HUDEP-2 (cell line): ENCODE measurements around the gene JKAMP.
"Not testable (repeated sequence)": the region's sequence is repeated elsewhere in the genome, so short reads cannot be mapped to it uniquely, and the experiment has no call there.

Source experiments
- DNase-seq, 76 experiments: peaks; one replicate each; lab custom pipeline; 2025; ENCODE audit not compliant: unreplicated experiment in 76 of 76; lab: John Stamatoyannopoulos, UW

JKAMP gene, protein sequence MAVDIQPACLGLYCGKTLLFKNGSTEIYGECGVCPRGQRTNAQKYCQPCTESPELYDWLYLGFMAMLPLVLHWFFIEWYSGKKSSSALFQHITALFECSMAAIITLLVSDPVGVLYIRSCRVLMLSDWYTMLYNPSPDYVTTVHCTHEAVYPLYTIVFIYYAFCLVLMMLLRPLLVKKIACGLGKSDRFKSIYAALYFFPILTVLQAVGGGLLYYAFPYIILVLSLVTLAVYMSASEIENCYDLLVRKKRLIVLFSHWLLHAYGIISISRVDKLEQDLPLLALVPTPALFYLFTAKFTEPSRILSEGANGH

GRCh38 chr14:59483819-59484638 is at the start of gene JKAMP, which contains the start of gene L3HYPDH:
JKAMP (plus strand) TSS chr14:59484517; CDS start chr14:59484590, 73 bp downstream.
L3HYPDH (minus strand) TSS chr14:59484408; CDS start chr14:59484316, 92 bp downstream.
- DNase-seq: peak in 75 of 76 experiments; percentile 47 to 97 (median 91)

- DNase-seq: no peak
These were observed 49.2 kb upstream of the JKAMP start for GRCh38 chr14:59435101-59435500.

DNA sequence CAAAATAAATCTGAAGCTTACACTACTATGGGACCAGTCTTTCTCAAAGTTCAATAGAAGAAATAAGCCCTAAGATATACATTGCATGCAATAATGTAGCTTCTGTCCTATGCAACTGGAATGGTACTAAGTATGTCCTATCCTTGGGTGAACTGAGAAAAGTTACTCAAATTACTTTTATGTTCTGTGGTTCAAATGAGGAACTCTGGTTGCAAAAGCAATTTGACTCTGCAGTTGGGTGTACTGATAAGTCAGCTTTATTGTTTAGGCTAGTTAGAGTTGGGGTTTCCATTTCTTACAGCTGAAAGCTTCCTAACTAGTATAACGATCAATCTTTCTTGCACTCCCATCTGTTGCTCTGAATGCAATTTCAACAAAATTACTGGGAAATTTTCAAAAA is 48.3 kb upstream of the JKAMP start:
- no peak for DNase-seq

DNA sequence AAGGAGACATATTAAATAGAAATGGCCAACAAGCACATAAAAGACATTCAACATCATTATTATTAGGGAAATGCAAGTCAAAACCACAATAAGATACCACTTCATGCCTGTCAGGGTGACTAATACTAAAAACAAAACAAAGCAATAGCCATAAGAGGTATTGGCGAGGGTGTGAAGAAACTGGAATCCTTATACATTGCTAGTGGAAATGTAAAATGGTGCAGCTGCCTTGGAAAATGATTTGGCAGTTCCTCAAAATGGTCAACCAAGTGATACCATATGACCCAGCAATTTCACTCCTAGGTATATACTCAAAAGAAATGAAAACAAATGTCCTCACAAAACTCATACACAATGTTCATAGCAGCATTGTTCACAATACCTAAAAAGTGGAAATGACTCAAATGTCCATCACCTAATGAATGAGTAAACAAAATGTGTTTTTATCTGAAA is 46.1 kb upstream of the JKAMP start:
- DNase-seq: no peak

- DNase-seq: no peak
These were observed 44.9 kb upstream of the JKAMP start for GRCh38 chr14:59439256-59439965.

- not testable (repeated sequence) for DNase-seq
These were observed 35.6 kb upstream of the JKAMP start for GRCh38 chr14:59448673-59449072.

GRCh38 chr14:59450716-59451115 is 33.6 kb upstream of the JKAMP start:
- DNase-seq: no peak

DNA sequence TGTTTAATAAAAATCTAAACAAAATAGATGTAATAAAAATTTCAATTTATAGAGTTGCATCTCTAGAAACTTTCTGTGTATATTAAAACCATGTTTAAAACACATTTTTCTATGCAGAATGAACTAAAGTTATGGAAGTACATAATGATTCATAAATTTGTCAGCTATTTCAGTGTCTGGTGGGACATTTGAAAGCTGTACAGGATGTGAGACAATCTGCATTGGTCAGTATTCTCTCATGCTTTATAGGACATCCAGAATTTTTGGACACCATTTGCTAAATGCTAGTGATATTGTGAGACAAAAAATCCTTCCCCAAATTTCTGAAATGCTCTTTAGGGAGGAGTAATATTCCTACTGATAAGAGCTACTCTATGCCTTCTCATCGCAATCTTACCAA is 32.5 kb upstream of the JKAMP start:
- no peak for DNase-seq

DNA sequence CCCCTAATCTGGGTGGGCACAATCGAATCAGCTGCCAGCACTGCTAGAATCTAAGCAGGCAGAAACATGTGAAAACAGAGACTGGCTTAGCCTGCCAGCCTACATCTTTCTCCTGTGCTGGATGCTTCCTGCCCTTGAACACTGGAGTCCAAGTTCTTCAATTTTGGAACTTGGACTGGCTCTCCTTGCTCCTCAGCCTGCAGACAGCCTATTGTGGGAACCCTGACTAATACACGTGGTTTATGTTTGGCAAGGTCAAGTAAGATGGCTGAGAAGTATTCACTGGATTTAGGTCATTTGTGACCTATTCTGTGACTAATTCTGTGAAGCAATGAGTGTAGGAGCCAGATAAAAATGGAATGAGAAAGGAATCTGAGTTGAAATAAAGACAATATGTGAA is 30.2 kb upstream of the JKAMP start:
- DNase-seq: no peak

DNA sequence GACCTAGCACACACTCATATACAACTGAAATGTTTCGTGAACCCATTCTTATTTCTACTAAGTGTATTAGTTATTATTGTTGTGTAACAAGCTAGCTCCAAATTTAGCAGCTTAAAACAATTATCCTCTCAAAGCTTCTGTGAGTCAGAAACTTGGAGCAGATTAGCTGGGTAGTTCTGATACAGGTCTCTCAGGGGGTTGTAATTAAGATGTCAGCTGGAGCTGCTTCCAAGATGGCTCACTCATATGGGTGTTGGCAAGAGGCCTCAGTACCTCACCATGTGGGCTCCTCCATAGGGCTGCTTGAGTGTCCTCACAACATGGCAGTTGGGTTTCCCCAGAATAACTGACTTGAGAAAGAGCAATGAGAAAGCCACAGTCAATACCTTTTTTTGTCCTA is 28.9 kb upstream of the JKAMP start:
- DNase-seq: no peak

DNA sequence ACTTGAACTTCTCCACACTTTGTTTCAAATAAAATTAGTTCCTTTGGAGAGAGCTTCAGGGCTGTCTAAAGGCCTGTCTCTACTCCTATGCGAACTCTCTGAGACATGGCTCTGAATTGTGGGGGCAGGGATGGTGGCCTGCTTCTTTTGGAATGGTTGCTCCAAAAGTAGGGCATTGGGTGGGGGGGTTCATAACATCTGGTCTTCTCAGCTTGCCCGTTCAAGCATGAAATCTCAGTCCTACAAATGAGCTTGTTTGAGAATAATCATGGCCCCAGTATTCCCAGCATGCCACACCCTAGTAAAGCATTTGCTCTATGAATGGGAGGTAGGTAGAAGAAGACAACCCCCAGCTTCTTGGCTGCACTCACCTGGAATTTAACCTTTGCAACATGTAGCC is 25.8 kb upstream of the JKAMP start:
- no peak for DNase-seq

DNA sequence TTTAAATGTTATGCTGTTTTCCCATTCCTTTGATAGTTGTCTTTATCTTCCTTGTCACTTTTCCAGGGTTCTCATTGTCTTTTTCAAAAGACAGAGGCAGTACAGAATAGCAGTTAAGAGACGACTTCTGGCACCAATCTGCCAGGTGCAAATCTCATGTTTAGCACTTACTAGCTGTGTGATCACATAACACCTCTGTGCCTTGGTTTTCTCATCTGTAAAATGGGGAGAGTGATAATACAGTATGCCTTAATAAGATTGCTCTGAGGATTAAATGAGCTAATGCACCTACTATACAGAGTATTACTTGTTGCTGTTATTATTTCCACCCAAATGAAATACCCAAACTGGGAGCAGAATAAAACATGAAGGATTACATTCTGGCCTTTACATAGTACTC is 23.9 kb upstream of the JKAMP start:
- DNase-seq: no peak

DNA sequence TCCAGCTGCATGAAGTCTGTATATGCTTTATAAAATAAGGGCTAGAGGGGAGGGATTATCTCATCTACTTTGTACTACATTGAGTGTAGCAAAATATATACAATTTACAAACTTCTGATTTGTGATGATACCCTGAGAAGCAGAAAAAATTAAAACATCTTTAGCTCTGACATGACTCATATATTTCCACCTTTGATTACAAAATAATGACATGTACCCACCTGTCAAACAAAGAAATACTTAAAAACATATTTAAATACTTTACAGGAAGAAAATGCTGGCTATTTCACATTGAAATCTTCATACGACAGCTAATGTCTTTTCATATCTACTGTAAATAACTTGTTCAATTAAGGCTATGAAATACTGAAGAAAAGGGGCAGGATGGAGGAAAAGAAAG is 22.4 kb upstream of the JKAMP start:
- DNase-seq: no peak

DNA sequence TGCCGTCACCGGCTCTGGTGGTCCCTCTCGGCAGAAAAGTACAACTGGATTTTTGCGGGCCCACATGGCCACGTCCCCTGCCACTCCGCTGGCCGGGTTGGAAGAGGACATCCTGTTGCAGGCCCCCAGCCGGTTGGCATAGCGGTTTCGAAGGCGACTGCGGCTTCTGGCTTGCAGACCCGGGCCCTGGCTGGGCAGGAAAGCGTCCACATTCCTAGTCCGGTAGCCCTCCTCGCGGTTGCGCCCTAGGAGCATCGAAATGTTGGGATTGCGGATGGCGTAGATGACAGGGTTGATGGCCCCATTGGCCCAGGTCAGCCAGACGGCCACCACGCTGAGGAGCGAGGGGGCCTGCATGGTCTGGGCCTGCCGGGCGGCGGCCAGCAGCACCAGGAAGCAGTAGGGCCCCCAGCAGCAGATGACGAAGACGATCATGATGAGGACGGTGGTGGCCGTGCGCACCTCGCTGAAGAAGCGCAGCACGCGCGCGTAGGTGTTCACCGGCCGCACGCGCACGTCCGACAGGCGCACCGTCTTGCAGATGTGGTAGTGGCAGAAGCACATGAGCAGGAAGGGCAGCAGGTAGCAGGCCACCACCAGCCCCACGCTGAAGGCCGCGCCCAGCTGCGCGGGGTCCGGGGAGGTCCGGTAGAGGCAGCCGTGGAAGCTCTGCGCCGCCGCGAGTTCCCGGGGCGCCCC is 20.4 kb upstream of the JKAMP start:
- peak in 2 of 76 experiments; percentile 7 to 34 for DNase-seq

- DNase-seq: peak in 34 of 76 experiments; percentile 5 to 50 (median 24)
These were observed 19.6 kb upstream of the JKAMP start for GRCh38 chr14:59464486-59465315.

- DNase-seq: peak in 2 of 76 experiments; percentile 11 to 31
These were observed 18.8 kb upstream of the JKAMP start, which contains the start of gene GPR135 for GRCh38 chr14:59465316-59466135. GPR135 (minus strand) TSS chr14:59465380; CDS start chr14:59465226, 154 bp downstream.

DNA sequence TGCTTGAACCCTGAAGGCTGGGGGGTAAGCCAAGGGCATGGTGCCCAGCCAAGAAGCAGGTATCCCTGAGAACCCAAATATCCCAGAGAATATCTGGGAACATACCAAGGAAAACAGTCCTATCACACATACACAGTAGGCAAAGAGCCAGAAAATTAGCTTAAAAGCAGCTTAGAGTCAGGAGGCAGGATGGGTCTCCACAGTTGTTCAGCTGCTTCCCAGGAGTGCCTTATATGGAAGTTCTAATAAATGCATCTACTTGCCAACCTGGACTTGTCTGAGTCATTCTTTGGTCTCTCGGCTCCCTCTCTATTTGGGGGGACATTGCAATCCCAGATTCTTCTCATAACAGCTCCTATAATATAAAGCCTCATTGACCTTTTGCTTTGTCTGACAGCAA is 10.1 kb upstream of the JKAMP start:
- no peak for DNase-seq

GRCh38 chr14:59475709-59476108 is 8.6 kb upstream of the JKAMP start:
- DNase-seq: no peak

DNA sequence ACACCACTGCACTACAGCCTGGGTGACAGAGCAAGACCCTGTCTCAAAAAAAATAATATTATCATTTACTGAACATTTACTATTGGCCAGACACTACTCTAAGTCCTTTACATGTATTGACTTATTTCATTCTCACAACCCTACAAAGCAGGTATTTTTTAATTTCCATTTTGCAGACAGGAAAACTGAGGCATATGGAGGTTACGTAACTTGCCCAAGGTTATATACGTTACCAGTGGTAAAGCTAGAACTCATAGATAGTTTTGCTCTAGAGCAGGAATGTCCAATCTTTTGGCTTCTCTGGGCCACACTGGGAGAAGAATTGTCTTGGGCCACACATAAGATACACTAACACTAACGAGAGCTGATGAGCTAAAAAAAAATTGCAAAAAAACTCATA is 5.8 kb upstream of the JKAMP start:
- DNase-seq: no peak
